ENCODE measurements around the gene APP.

GRCh38 chr21:25862112-25862511 lies 308.5 kb downstream of the APP start:
- TF ChIP-seq, protein P1, sequence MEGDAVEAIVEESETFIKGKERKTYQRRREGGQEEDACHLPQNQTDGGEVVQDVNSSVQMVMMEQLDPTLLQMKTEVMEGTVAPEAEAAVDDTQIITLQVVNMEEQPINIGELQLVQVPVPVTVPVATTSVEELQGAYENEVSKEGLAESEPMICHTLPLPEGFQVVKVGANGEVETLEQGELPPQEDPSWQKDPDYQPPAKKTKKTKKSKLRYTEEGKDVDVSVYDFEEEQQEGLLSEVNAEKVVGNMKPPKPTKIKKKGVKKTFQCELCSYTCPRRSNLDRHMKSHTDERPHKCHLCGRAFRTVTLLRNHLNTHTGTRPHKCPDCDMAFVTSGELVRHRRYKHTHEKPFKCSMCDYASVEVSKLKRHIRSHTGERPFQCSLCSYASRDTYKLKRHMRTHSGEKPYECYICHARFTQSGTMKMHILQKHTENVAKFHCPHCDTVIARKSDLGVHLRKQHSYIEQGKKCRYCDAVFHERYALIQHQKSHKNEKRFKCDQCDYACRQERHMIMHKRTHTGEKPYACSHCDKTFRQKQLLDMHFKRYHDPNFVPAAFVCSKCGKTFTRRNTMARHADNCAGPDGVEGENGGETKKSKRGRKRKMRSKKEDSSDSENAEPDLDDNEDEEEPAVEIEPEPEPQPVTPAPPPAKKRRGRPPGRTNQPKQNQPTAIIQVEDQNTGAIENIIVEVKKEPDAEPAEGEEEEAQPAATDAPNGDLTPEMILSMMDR (IDR thresholded peaks at IDR 0.05), result no peak
- TF ChIP-seq POLR2AphosphoS5 (IDR thresholded peaks at IDR 0.05) (no peak), POLR2A (IDR thresholded peaks at IDR 0.05) (no peak), EP300 (IDR thresholded peaks at IDR 0.05) (no peak)
